SU-DHL-6 (cell line): Measurements from ENCODE around the gene TNRC6B.

Experiments
- EZH2phosphoT487 ChIP-seq: fragments of 200-600 bp; sonication (generic), shearing (Covaris generic); conservative IDR thresholded peaks from 2 replicates; pipeline ENCODE4 v1.6.1; 2018; ENCODE audit warnings: mild to moderate bottlenecking, antibody characterized with exemption, low read length, moderate library complexity, mixed read lengths
- TF ChIP-seq, protein P1 (sequence below): fragments of 200-600 bp; sonication (generic); IDR thresholded peaks from one replicate; pipeline ENCODE4 v1.5.1; 2017; ENCODE audit warnings: antibody characterized with exemption, mild to moderate bottlenecking, low read length, moderate library complexity; ENCODE audit not compliant: insufficient read depth, poor library complexity, severe bottlenecking

DNA sequence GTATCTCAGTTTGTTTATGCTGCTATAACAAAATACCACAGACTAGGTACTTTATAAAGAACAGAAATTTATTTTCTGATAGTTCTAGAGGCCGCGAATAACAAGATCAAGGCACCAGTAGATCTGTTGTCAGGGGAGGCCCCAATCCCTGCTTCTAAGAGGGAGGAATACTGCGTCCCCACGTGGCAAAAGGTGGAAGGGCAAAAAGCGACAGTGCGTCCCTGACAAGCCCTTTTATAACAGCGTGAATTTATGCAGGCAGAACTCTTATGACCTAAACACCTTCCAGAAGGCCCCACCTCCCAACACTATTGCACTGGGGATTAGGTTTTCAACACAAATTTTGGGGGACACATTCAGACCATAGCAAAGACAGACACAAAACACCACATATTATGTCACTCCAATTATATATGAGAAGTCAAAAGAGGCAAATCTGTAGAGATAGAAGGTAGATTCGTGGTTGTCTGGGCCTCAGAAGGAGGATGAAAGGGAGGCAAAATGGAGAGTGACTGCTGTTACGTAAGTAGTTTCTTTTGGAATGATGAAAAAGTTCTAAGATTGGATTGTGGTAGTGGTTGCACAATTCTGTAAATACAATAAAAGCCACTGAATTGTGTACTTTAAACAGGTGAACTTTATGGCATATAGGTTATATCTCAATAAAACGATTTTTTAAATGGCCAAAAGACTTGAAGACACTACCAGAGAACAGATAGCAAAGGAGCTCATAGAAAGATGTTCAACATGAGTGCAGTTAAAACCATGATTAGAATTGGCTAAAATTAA lies 30.1 kb upstream of the TNRC6B start:
- TF ChIP-seq, protein P1, sequence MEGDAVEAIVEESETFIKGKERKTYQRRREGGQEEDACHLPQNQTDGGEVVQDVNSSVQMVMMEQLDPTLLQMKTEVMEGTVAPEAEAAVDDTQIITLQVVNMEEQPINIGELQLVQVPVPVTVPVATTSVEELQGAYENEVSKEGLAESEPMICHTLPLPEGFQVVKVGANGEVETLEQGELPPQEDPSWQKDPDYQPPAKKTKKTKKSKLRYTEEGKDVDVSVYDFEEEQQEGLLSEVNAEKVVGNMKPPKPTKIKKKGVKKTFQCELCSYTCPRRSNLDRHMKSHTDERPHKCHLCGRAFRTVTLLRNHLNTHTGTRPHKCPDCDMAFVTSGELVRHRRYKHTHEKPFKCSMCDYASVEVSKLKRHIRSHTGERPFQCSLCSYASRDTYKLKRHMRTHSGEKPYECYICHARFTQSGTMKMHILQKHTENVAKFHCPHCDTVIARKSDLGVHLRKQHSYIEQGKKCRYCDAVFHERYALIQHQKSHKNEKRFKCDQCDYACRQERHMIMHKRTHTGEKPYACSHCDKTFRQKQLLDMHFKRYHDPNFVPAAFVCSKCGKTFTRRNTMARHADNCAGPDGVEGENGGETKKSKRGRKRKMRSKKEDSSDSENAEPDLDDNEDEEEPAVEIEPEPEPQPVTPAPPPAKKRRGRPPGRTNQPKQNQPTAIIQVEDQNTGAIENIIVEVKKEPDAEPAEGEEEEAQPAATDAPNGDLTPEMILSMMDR = no peak
- no peak for TF ChIP-seq EZH2phosphoT487
